ENCODE data around the gene PSMB11. TPM values are rescaled to one million over a fixed set of nuclear protein-coding genes. Genes with fewer than 3 reads are reported as not detected.

Gene PSMB11
- total and polyA plus RNA-seq, 2 donors (not counting 3 experiments of a cell fraction or from before 2014, with no cell fraction given) = not detected

GRCh38 chr14:23049011-23049410 lies 7.0 kb downstream of the PSMB11 start:
- Histone ChIP-seq H3K4me2 (ENCODE audit: insufficient read depth, low read length) (no peak overlapping the region), H3K27ac (ENCODE audit: insufficient read depth, low read depth, low read length) (no peak overlapping the region), H3K9me1 (replicated peaks; ENCODE audit: control insufficient read depth, extremely low read depth, insufficient read depth, low read length) (no peaks in the 10 kb centered on the region), H3K4me3 (replicated peaks in 1 of 3; ENCODE audit: insufficient read depth in 1 of 3, low read depth in 1 of 3, low read length in 3 of 3) (no peak overlapping the region), H3K9ac (replicated peaks; ENCODE audit: extremely low read depth, insufficient read depth, low read length) (no peak overlapping the region), H3K79me2 (ENCODE audit: control insufficient read depth, insufficient read depth, low read length) (no peaks in the 10 kb centered on the region), H3K4me1 (ENCODE audit: control insufficient read depth, extremely low read depth, insufficient read depth, low read length) (peaks cover 36% of the 10 kb centered on the region), H3K36me3 (ENCODE audit: control insufficient read depth in 2 of 2, extremely low read depth in 1 of 2, insufficient read depth in 2 of 2, low read length in 2 of 2) (peaks cover 0 to 13% of the 10 kb centered on the region in 2 experiments), H3K27me3 (ENCODE audit: control insufficient read depth in 2 of 2, insufficient read depth in 2 of 2, low read length in 2 of 2) (no peaks in the 10 kb centered on the region), H3K9me3 (replicated peaks; ENCODE audit: control insufficient read depth, insufficient read depth, low read length) (no peaks in the 10 kb centered on the region), H4K20me1 (replicated peaks; ENCODE audit: control insufficient read depth, extremely low read depth, insufficient read depth, low read length) (no peaks in the 10 kb centered on the region), H2AFZ (ENCODE audit: low read depth, low read length) (no peak overlapping the region)
- ChIA-PET POLR2A (interaction anchor here (0.6 kb wide), 1 partner anchor 30 kb away, joined by 7 read pairs; no protein-coding TSS in a partner anchor), CTCF (interaction anchor here (1.4 to 4.0 kb wide), 2 partner anchors 54 to 62 kb away, joined by 5 to 33 read pairs; no protein-coding TSS in a partner anchor)
- BruUV-seq (replicated peaks) = no TSS peak
- no peak for FAIRE-seq
- no peak for TF ChIP-seq POLR2A (IDR thresholded peaks at IDR 0.05; ENCODE audit: low read depth, low read length)
- dilution Hi-C loops (cut with MboI; ENCODE audit: extremely low pct_ligation_motif_present, low sequenced_read_pairs) = no loop called here
- intact Hi-C loops (cut with micrococcal nuclease) = no loop called here
- DNase-seq (ENCODE audit: low read depth, low spot score) = no peak

GRCh38 chr14:23051141-23052057 lies 9.4 kb downstream of the PSMB11 start:
- Histone ChIP-seq H3K9ac (replicated peaks; ENCODE audit: extremely low read depth, insufficient read depth, low read length) (no peak overlapping the region), H3K4me2 (ENCODE audit: insufficient read depth, low read length) (no peak overlapping the region), H3K36me3 (ENCODE audit: control insufficient read depth in 2 of 2, extremely low read depth in 1 of 2, insufficient read depth in 2 of 2, low read length in 2 of 2) (peaks cover 0 to 13% of the 10 kb centered on the region in 2 experiments), H3K4me3 (replicated peaks in 1 of 3; ENCODE audit: insufficient read depth in 1 of 3, low read depth in 1 of 3, low read length in 3 of 3) (no peak overlapping the region), H3K9me1 (replicated peaks; ENCODE audit: control insufficient read depth, extremely low read depth, insufficient read depth, low read length) (no peaks in the 10 kb centered on the region), H3K27ac (ENCODE audit: insufficient read depth, low read depth, low read length) (no peak overlapping the region), H2AFZ (ENCODE audit: low read depth, low read length) (no peak overlapping the region), H3K4me1 (ENCODE audit: control insufficient read depth, extremely low read depth, insufficient read depth, low read length) (peaks cover 16% of the 10 kb centered on the region), H4K20me1 (replicated peaks; ENCODE audit: control insufficient read depth, extremely low read depth, insufficient read depth, low read length) (no peaks in the 10 kb centered on the region), H3K9me3 (replicated peaks; ENCODE audit: control insufficient read depth, insufficient read depth, low read length) (no peaks in the 10 kb centered on the region), H3K27me3 (ENCODE audit: control insufficient read depth in 2 of 2, insufficient read depth in 2 of 2, low read length in 2 of 2) (no peaks in the 10 kb centered on the region), H3K79me2 (ENCODE audit: control insufficient read depth, insufficient read depth, low read length) (no peaks in the 10 kb centered on the region)
- POLR2A ChIA-PET = interaction anchor here (0.5 kb wide), 1 partner anchor 74 kb away, joined by 3 read pairs; no protein-coding TSS in a partner anchor
- FAIRE-seq (no peak), DNase-seq (ENCODE audit: low read depth, low spot score) (no peak)
- dilution Hi-C loops (cut with MboI; ENCODE audit: extremely low pct_ligation_motif_present, low sequenced_read_pairs) = no loop called here
- intact Hi-C loops (cut with micrococcal nuclease) = loop anchor here (10.0 kb wide), 1 partner anchor 227 kb away; the partner anchor contains the start of gene MRPL52
- TF ChIP-seq GATA2 (IDR thresholded peaks at IDR 0.05; ENCODE audit: insufficient read depth, insufficient read length, low read depth, low read length) (no peak), EZH2 (IDR thresholded peaks at IDR 0.05; ENCODE audit: borderline replicate concordance, low read depth, low read length, severe bottlenecking) (no peak)
- CTCF ChIA-PET = interaction anchor here (0.8 to 13.4 kb wide), 5 partner anchors 11 to 494 kb away, joined by 3 to 1071 read pairs (median 6); partner anchors contain the start of gene AJUBA
- BruUV-seq (replicated peaks) = no TSS peak
